Left ventricle myocardium inferior (tissue), 1 donor: ENCODE measurements around the gene ARHGAP42. TPM values are rescaled to one million over a fixed set of nuclear protein-coding genes. Genes with fewer than 3 reads are reported as not detected.

Source experiments
- DNase-seq: peaks from one replicate; pipeline ENCODE4 v3.0.0-alpha.2; 2020
- H3K27ac ChIP-seq: fragments of 200-600 bp; replicated peaks from 2 replicates; pipeline ENCODE4 v1.8.0; 2021
- H3K27me3 ChIP-seq: fragments of 200-600 bp; 2 replicates; pipeline ENCODE4 v1.8.0; 2021; ENCODE audit warnings: low read depth
- H3K36me3 ChIP-seq: fragments of 200-600 bp; 2 replicates; pipeline ENCODE4 v1.8.0; 2021
- H3K4me1 ChIP-seq: fragments of 200-600 bp; 2 replicates; pipeline ENCODE4 v1.8.0; 2021
- H3K4me3 ChIP-seq: fragments of 200-600 bp; 2 replicates; pipeline ENCODE4 v1.8.0; 2021; ENCODE audit warnings: mild to moderate bottlenecking, moderate library complexity
- H3K9me3 ChIP-seq: fragments of 200-600 bp; replicated peaks from 2 replicates; pipeline ENCODE4 v1.8.0; 2021
- intact Hi-C: fragments of 100-400 bp; cut with micrococcal nuclease; formaldehyde crosslinking; loops from one replicate; pipeline ENCODE4 v1.11.0; 2022
- total RNA-seq: library from RNA; stranded (reverse); fragmentation: NEBNext Ultra II Directional; extraction: Animal tissue kit (Norgen Biotek cat#: 25700); gene quantifications from one replicate; pipeline ENCODE4 v1.2.1, GENCODE V29; 2021
- TF ChIP-seq, protein P1 (sequence below): fragments of 200-600 bp; IDR thresholded peaks from 2 replicates; pipeline ENCODE4 v1.8.0; 2021; ENCODE audit warnings: antibody characterized with exemption, mild to moderate bottlenecking, borderline replicate concordance
- donor health status: DM: no; HTN: yes; CAD: no; lungs with severe emphysema.

ARHGAP42 gene
- total RNA-seq, 1 donor from 2014 or later: 11.1 TPM

DNA sequence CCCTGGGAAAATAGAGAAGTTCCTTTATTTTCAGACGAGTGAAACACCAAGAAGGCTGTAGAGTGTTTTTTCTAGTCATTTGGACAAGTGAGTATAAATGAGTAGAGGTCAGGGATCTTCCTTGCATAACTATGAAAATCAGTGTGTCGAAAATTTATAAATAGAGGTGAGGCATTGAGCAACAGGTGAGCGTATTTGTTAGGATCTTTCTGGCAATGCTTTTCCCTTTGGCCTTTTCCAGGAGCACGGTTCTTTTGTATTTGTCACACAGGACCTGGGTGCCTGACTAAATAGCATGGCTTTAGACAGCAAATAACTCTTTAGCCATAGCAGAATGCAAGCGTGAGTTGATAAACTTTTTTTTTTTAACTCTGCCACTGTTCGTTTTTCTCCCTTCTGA is 19.6 kb upstream of the ARHGAP42 start:
- TF ChIP-seq, protein P1, sequence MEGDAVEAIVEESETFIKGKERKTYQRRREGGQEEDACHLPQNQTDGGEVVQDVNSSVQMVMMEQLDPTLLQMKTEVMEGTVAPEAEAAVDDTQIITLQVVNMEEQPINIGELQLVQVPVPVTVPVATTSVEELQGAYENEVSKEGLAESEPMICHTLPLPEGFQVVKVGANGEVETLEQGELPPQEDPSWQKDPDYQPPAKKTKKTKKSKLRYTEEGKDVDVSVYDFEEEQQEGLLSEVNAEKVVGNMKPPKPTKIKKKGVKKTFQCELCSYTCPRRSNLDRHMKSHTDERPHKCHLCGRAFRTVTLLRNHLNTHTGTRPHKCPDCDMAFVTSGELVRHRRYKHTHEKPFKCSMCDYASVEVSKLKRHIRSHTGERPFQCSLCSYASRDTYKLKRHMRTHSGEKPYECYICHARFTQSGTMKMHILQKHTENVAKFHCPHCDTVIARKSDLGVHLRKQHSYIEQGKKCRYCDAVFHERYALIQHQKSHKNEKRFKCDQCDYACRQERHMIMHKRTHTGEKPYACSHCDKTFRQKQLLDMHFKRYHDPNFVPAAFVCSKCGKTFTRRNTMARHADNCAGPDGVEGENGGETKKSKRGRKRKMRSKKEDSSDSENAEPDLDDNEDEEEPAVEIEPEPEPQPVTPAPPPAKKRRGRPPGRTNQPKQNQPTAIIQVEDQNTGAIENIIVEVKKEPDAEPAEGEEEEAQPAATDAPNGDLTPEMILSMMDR: no peak
- intact Hi-C loops: loop anchor here (10.0 kb wide), 1 partner anchor 63 kb away; no protein-coding TSS in a partner anchor
- no peaks in the 10 kb centered on the region for H3K4me1 ChIP-seq
- no peak for DNase-seq
- H3K36me3 ChIP-seq: no peaks in the 10 kb centered on the region
- H3K27me3 ChIP-seq: no peaks in the 10 kb centered on the region
- no peaks in the 10 kb centered on the region for H3K9me3 ChIP-seq
- H3K4me3 ChIP-seq: no peak overlapping the region
- no peak overlapping the region for H3K27ac ChIP-seq

DNA sequence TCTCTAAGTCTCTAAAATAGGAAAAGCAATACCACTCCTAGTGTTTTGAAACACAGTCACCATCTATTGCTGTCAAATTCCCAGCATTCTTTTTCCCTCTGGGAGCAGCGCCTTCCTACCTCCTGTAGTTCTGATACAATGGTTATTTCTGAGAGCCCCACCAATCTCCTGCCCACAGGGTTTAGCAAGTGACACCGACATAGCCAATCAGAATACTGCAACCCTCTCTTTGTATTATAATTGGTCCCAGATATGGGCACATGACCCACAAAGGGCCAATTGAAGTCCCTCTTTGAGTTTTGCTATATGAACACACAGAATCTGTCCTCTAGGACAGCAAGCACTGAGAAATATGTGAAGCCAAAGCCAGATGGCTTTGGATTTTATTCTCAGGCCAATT is 16.9 kb upstream of the ARHGAP42 start:
- no peaks in the 10 kb centered on the region for H3K4me1 ChIP-seq
- H3K4me3 ChIP-seq: no peak overlapping the region
- H3K9me3 ChIP-seq: no peaks in the 10 kb centered on the region
- DNase-seq: no peak
- no peaks in the 10 kb centered on the region for H3K36me3 ChIP-seq
- H3K27me3 ChIP-seq: no peaks in the 10 kb centered on the region
- intact Hi-C loops: no loop called here
- TF ChIP-seq, protein P1: no peak
- no peak overlapping the region for H3K27ac ChIP-seq

DNA sequence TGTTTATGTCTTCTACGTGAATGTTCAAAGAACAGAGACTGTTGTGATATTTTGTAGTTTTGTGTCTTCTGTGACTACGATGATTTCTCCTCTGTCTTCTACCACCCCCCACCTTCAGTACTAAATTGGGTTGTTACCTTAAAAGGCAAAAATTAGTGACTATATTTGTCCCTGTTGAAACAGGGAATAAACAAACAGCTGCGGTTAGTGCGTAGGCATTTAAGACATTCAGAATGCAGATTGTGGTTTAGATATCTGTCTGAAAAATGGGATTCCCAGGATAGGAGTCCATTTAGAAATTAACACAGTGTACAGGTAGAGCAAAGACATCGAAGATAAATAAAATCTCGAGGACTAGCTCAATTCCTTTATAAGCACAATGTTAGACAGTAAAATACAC is 15.6 kb upstream of the ARHGAP42 start:
- intact Hi-C loops: no loop called here
- no peaks in the 10 kb centered on the region for H3K9me3 ChIP-seq
- H3K36me3 ChIP-seq: no peaks in the 10 kb centered on the region
- DNase-seq: no peak
- no peaks in the 10 kb centered on the region for H3K27me3 ChIP-seq
- no peak overlapping the region for H3K4me3 ChIP-seq
- no peak overlapping the region for H3K27ac ChIP-seq
- H3K4me1 ChIP-seq: no peaks in the 10 kb centered on the region
- TF ChIP-seq, protein P1: no peak

DNA sequence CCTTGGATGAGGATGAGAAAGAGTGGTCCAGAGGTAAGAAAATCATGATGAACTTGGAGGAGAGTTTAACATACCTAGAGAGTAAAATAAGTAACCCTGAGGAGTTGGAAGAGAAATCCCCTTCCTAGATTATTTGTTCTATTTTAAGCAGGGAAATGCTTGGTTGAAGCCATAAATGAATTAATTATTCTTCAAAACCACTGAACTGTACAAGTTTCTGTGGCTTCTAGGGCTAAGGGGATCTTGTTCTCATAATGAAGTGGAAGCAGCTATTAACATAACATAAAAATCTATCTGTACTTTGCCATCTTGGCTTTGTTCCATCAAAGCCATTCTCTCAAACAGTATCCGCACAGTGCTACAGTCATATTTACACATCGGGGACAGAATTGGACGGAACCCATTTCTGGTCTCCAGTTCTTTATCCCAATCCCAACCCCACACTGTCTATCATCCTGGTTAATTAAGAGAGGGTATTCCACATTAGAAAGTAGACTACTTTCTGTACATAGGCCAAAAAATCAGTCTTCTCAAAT is 14.5 kb upstream of the ARHGAP42 start:
- Histone ChIP-seq H3K9me3 (no peaks in the 10 kb centered on the region), H3K4me3 (no peak overlapping the region), H3K4me1 (no peaks in the 10 kb centered on the region), H3K36me3 (no peaks in the 10 kb centered on the region), H3K27me3 (no peaks in the 10 kb centered on the region), H3K27ac (no peak overlapping the region)
- TF ChIP-seq, protein P1: no peak
- DNase-seq: no peak
- intact Hi-C loops: no loop called here

GRCh38 chr11:100673063-100673462 is 14.0 kb upstream of the ARHGAP42 start:
- Histone ChIP-seq H3K4me1 (no peaks in the 10 kb centered on the region), H3K4me3 (no peak overlapping the region), H3K27me3 (no peaks in the 10 kb centered on the region), H3K27ac (no peak overlapping the region), H3K36me3 (no peaks in the 10 kb centered on the region), H3K9me3 (no peaks in the 10 kb centered on the region)
- DNase-seq: no peak
- intact Hi-C loops: no loop called here
- TF ChIP-seq, protein P1: no peak
